H9 (cell line): Measurements from ENCODE around the gene SPECC1. TPM values are rescaled to one million over a fixed set of nuclear protein-coding genes. Genes with fewer than 3 reads are reported as not detected.

ENCODE experiments used
- DNase-seq: peaks from one replicate; pipeline ENCODE4 v3.0.0-alpha.2; 2017
- H2AFZ ChIP-seq: one replicate; pipeline ENCODE4 v1.6.1; 2013; ENCODE audit warnings: mild to moderate bottlenecking, low read length, control low read depth, moderate library complexity
- H2AK5ac ChIP-seq: 2 replicates; pipeline ENCODE4 v1.6.1; 2013; ENCODE audit warnings: low read length, control low read depth, mixed read lengths; ENCODE audit not compliant: insufficient read length
- H2BK120ac ChIP-seq: one replicate; pipeline ENCODE4 v1.6.1; 2013; ENCODE audit warnings: low read depth, mild to moderate bottlenecking, low read length, control low read depth, inconsistent platforms; ENCODE audit not compliant: poor library complexity, severe bottlenecking
- H2BK12ac ChIP-seq: 2 replicates; pipeline ENCODE4 v1.6.1; 2013; ENCODE audit warnings: low read length, control low read depth, mixed read lengths, low read depth; ENCODE audit not compliant: insufficient read length
- H2BK15ac ChIP-seq: 2 replicates; pipeline ENCODE4 v1.6.1; 2013; ENCODE audit warnings: low read depth, low read length, control low read depth
- H2BK20ac ChIP-seq: one replicate; pipeline ENCODE4 v1.6.1; 2013; ENCODE audit warnings: low read depth, mild to moderate bottlenecking, low read length, control low read depth, inconsistent platforms; ENCODE audit not compliant: poor library complexity, severe bottlenecking
- H2BK5ac ChIP-seq: 2 replicates; pipeline ENCODE4 v1.6.1; 2013; ENCODE audit warnings: low read length, control low read depth, mixed read lengths; ENCODE audit not compliant: insufficient read length
- H3K14ac ChIP-seq: 2 replicates; pipeline ENCODE4 v1.6.1; 2013; ENCODE audit warnings: low read length, control low read depth; ENCODE audit not compliant: insufficient read depth
- H3K18ac ChIP-seq: 2 replicates; pipeline ENCODE4 v1.6.1; 2013; ENCODE audit warnings: low read depth, mild to moderate bottlenecking, mixed read lengths, low read length, control low read depth; ENCODE audit not compliant: insufficient read length
- H3K23ac ChIP-seq: 2 replicates; pipeline ENCODE4 v1.6.1; 2013; ENCODE audit warnings: low read length, control low read depth, mixed read lengths, low read depth; ENCODE audit not compliant: insufficient read length
- H3K23me2 ChIP-seq: 2 replicates; pipeline ENCODE4 v1.6.1; 2013; ENCODE audit warnings: low read depth, mild to moderate bottlenecking, mixed read lengths, low read length, control low read depth; ENCODE audit not compliant: insufficient read length, poor library complexity, severe bottlenecking
- H3K27ac ChIP-seq: 2 replicates; pipeline ENCODE4 v1.5.1; 2013; ENCODE audit warnings: low read length, control low read depth, mixed read lengths, low read depth; ENCODE audit not compliant: insufficient read length
- H3K27me3 ChIP-seq: 2 replicates; pipeline ENCODE4 v1.6.1; 2013; ENCODE audit warnings: low read length, control low read depth, inconsistent platforms; ENCODE audit not compliant: insufficient read depth
- H3K4ac ChIP-seq: 2 replicates; pipeline ENCODE4 v1.6.1; 2013; ENCODE audit warnings: low read depth, mild to moderate bottlenecking, control low read depth, inconsistent platforms, low read length, moderate library complexity
- H3K4me1 ChIP-seq: 2 replicates; pipeline ENCODE4 v1.6.1; 2013; ENCODE audit warnings: low read length, control low read depth, inconsistent platforms; ENCODE audit not compliant: insufficient read depth
- H3K4me2 ChIP-seq: 2 replicates; pipeline ENCODE4 v1.6.1; 2013; ENCODE audit warnings: low read length, control low read depth, mixed read lengths; ENCODE audit not compliant: insufficient read length, insufficient read depth
- H3K56ac ChIP-seq: 2 replicates; pipeline ENCODE4 v1.6.1; 2013; ENCODE audit warnings: low read depth, mild to moderate bottlenecking, mixed read lengths, low read length, control low read depth; ENCODE audit not compliant: insufficient read length
- H3K79me1 ChIP-seq: 2 replicates; pipeline ENCODE4 v1.6.1; 2013; ENCODE audit warnings: low read depth, mild to moderate bottlenecking, moderate library complexity, low read length, control low read depth, inconsistent platforms; ENCODE audit not compliant: insufficient read depth, poor library complexity, severe bottlenecking
- H3K79me2 ChIP-seq: 2 replicates; pipeline ENCODE4 v1.6.1; 2013; ENCODE audit warnings: low read length, control low read depth, inconsistent platforms; ENCODE audit not compliant: insufficient read depth
- H3K9ac ChIP-seq: 2 replicates; pipeline ENCODE4 v1.6.1; 2013; ENCODE audit warnings: low read length, control low read depth, mixed read lengths; ENCODE audit not compliant: insufficient read length; ENCODE audit errors: extremely low read depth
- H3K9me3 ChIP-seq: one replicate; pipeline ENCODE4 v1.6.1; 2013; ENCODE audit warnings: low read depth, low read length, inconsistent platforms; ENCODE audit not compliant: control insufficient read depth
- H3T11ph ChIP-seq: one replicate; pipeline ENCODE4 v1.6.1; 2013; ENCODE audit warnings: mild to moderate bottlenecking, low read length, control low read depth, inconsistent platforms
- H4K20me1 ChIP-seq: one replicate; pipeline ENCODE4 v1.6.1; 2013; ENCODE audit not compliant: control insufficient read depth, insufficient read length, insufficient read depth
- H4K5ac ChIP-seq: 2 replicates; pipeline ENCODE4 v1.6.1; 2013; ENCODE audit warnings: low read depth, mild to moderate bottlenecking, mixed read lengths, low read length, control low read depth; ENCODE audit not compliant: insufficient read length
- H4K8ac ChIP-seq: replicated peaks from 2 replicates; pipeline ENCODE4 v1.6.1; 2013; ENCODE audit warnings: low read length, control low read depth, mixed read lengths, low read depth; ENCODE audit not compliant: insufficient read length
- H4K91ac ChIP-seq: 2 replicates; pipeline ENCODE4 v1.6.1; 2013; ENCODE audit warnings: low read depth, mild to moderate bottlenecking, moderate library complexity, mixed read lengths, low read length, control low read depth; ENCODE audit not compliant: insufficient read length
- H3K27ac Mint-ChIP-seq, 3 experiments: 2 replicates in 2 of 3; 3 replicates in 1 of 3; pipeline ENCODE4 v1.8.0; 2020 to 2021; ENCODE audit warnings: mixed read lengths in 3 of 3, mild to moderate bottlenecking in 1 of 3, moderate library complexity in 1 of 3
- H3K27me3 Mint-ChIP-seq: 2 replicates; pipeline ENCODE4 v1.8.0; 2021; ENCODE audit warnings: low read depth, mild to moderate bottlenecking, moderate library complexity, mixed read lengths
- H3K36me3 Mint-ChIP-seq, 3 experiments: 2 replicates in 2 of 3; 3 replicates in 1 of 3; pipeline ENCODE4 v1.8.0; 2020 to 2021; ENCODE audit warnings: low read depth in 3 of 3, mixed read lengths in 3 of 3; ENCODE audit not compliant: insufficient read depth in 1 of 3
- H3K4me1 Mint-ChIP-seq, 2 experiments: 2 replicates each; pipeline ENCODE4 v1.8.0; 2020; ENCODE audit warnings: mixed read lengths in 2 of 2
- H3K4me3 Mint-ChIP-seq, 2 experiments: 2 replicates in 1 of 2; 3 replicates in 1 of 2; pipeline ENCODE4 v1.8.0; 2020 to 2021; ENCODE audit warnings: mild to moderate bottlenecking in 2 of 2, mixed read lengths in 2 of 2, moderate library complexity in 1 of 2
- H3K9me3 Mint-ChIP-seq, 2 experiments: 2 replicates in 1 of 2; 3 replicates in 1 of 2; pipeline ENCODE4 v1.8.0; 2020; ENCODE audit warnings: mild to moderate bottlenecking in 2 of 2, mixed read lengths in 2 of 2, moderate library complexity in 1 of 2
- WGBS: extraction: QIAGEN DNeasy Blood & Tissue Kit; methylation state at CpG from one replicate; pipeline ENCODE4 v1.1.7; 2013; ENCODE audit warnings: missing lambda C conversion rate, low lambda C conversion rate, mixed read lengths; ENCODE audit not compliant: insufficient read length; ENCODE audit errors: extremely low coverage; 5-methylcytosine and 5-hydroxymethylcytosine counted together
- total RNA-seq: library from RNA; stranded (reverse); gene quantifications from 2 replicates; pipeline ENCODE4 v1.2.1, GENCODE V29; 2021
- TF ChIP-seq, protein P1 (sequence below): fragments of 200-600 bp; sonication (generic); conservative IDR thresholded peaks from 3 replicates; pipeline ENCODE4 v1.8.0; 2021; ENCODE audit warnings: antibody characterized with exemption, mild to moderate bottlenecking

The SPECC1 gene
- total RNA-seq, 1 experiment from 2014 or later = 65.7 TPM

DNA sequence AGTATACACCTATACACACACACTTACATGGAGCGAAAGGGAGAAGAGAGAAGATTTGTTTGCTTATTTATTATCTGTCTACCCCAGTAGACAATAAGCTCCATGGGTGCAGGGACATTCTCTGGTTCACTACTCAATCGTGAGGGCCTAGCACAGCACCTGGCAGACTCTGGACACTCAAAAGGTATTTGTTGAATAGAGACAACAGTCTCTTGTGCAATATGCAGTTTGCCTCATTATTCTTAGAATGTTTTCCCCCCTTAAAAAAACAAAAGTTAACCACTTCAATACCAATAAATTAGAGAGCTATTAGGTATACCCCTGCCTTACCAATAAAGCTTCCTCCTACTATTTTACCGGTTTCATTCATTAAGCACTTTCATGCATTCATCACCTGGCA lies 33.6 kb upstream of the SPECC1 start:
- Histone ChIP-seq H3K27ac (no peak overlapping the region), H2BK5ac (no peak overlapping the region), H4K20me1 (no peaks in the 10 kb centered on the region), H3K27me3 (no peaks in the 10 kb centered on the region), H3K9ac (no peak overlapping the region), H2AFZ (no peak overlapping the region), H3K23me2 (no peaks in the 10 kb centered on the region), H3K9me3 (no peaks in the 10 kb centered on the region), H3K4me1 (no peaks in the 10 kb centered on the region), H2BK12ac (no peak overlapping the region), H2AK5ac (no peak overlapping the region), H4K91ac (no peak overlapping the region), H3K79me1 (peaks cover 18% of the 10 kb centered on the region), H2BK120ac (no peak overlapping the region), H3K23ac (no peak overlapping the region), H3K4me2 (no peak overlapping the region), H3K18ac (no peak overlapping the region), H3K14ac (no peak overlapping the region), H2BK20ac (no peak overlapping the region), H2BK15ac (no peak overlapping the region), H3K4ac (no peak overlapping the region), H3K56ac (no peak overlapping the region), H3T11ph (no peak overlapping the region), H3K79me2 (peaks cover 38% of the 10 kb centered on the region), H4K8ac (no peak overlapping the region), H4K5ac (no peak overlapping the region)
- no peak for DNase-seq
- WGBS = no CpG with 5 or more reads among the region's 3 CpGs
- H3K4me3 Mint-ChIP-seq = peak overlapping the region; percentile 47 to 60
- 0 out of 7 replicates have a peak overlapping the region, but pooled peaks of 1 of the 3 experiments have one; percentile 13 for H3K27ac Mint-ChIP-seq
- TF ChIP-seq, protein P1, sequence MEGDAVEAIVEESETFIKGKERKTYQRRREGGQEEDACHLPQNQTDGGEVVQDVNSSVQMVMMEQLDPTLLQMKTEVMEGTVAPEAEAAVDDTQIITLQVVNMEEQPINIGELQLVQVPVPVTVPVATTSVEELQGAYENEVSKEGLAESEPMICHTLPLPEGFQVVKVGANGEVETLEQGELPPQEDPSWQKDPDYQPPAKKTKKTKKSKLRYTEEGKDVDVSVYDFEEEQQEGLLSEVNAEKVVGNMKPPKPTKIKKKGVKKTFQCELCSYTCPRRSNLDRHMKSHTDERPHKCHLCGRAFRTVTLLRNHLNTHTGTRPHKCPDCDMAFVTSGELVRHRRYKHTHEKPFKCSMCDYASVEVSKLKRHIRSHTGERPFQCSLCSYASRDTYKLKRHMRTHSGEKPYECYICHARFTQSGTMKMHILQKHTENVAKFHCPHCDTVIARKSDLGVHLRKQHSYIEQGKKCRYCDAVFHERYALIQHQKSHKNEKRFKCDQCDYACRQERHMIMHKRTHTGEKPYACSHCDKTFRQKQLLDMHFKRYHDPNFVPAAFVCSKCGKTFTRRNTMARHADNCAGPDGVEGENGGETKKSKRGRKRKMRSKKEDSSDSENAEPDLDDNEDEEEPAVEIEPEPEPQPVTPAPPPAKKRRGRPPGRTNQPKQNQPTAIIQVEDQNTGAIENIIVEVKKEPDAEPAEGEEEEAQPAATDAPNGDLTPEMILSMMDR = no peak
- H3K9me3 Mint-ChIP-seq = peaks cover 8% of the 10 kb centered on the region in 2 experiments
- H3K36me3 Mint-ChIP-seq = peaks cover 19 to 45% (median 42%) of the 10 kb centered on the region in 3 experiments
- peaks cover 21 to 23% of the 10 kb centered on the region in 2 experiments for H3K4me1 Mint-ChIP-seq
- peaks cover 5% of the 10 kb centered on the region for H3K27me3 Mint-ChIP-seq
